Endothelial cell of umbilical vein (primary cell): ENCODE results near the gene LACTB.

Experiments
- CTCF ChIP-seq, 2 donors: IDR thresholded peaks; 1 replicate in 1 of 2; 2 replicates in 1 of 2; pipeline ENCODE4 v1.5.1; 2011; ENCODE audit warnings: low read length in 2 of 2, mild to moderate bottlenecking in 2 of 2, moderate library complexity in 2 of 2, control low read depth in 1 of 2, inconsistent platforms in 1 of 2, low read depth in 1 of 2; ENCODE audit not compliant: insufficient read depth in 1 of 2; ENCODE audit errors: extremely low read depth in 1 of 2
- EZH2 ChIP-seq: IDR thresholded peaks from 2 replicates; pipeline ENCODE4 v1.6.1; 2012; ENCODE audit warnings: borderline replicate concordance, low read depth, mild to moderate bottlenecking, moderate library complexity, low read length, inconsistent platforms; ENCODE audit not compliant: severe bottlenecking
- GATA2 ChIP-seq: IDR thresholded peaks from 2 replicates; pipeline ENCODE4 v1.7.0; 2011; ENCODE audit warnings: low read depth, mild to moderate bottlenecking, moderate library complexity, mixed read lengths, low read length; ENCODE audit not compliant: insufficient read length, insufficient read depth
- POLR2A ChIP-seq: IDR thresholded peaks from 2 replicates; pipeline ENCODE4 v1.6.1; 2012; ENCODE audit warnings: low read depth, mild to moderate bottlenecking, control low read depth, low read length
- POLR2AphosphoS5 ChIP-seq: IDR thresholded peaks from 2 replicates; pipeline ENCODE4 v1.6.1; 2012; ENCODE audit warnings: low read depth, mild to moderate bottlenecking, control low read depth, low read length, moderate library complexity; ENCODE audit not compliant: insufficient read depth

- TF ChIP-seq CTCF (IDR thresholded peaks at IDR 0.05; ENCODE audit: extremely low read depth in 1 of 2, insufficient read depth in 1 of 2, low read depth in 1 of 2, low read length in 2 of 2): no peak
- TF ChIP-seq POLR2A: no peak
- no peak for TF ChIP-seq POLR2AphosphoS5
- TF ChIP-seq EZH2: no peak
- no peak for TF ChIP-seq GATA2
These were observed 36.9 kb upstream of the LACTB start for GRCh38 chr15:63084806-63085205.
